ENCODE results near the gene PTPN18. TPM values are rescaled to one million over a fixed set of nuclear protein-coding genes. Genes with fewer than 3 reads are reported as not detected.

The PTPN18 gene
- total RNA-seq, 1 donor from 2014 or later, result 36.3 TPM

- no peak for DNase-seq (ENCODE audit: low read depth in 2 of 2)
Observed at GRCh38 chr2:130365075-130365474, 9.2 kb downstream of the PTPN18 start.

GRCh38 chr2:130365963-130366362, 10.1 kb downstream of the PTPN18 start:
- DNase-seq (ENCODE audit: low read depth in 2 of 2), result no peak

GRCh38 chr2:130366720-130367119, 10.9 kb downstream of the PTPN18 start:
- no peak for DNase-seq (ENCODE audit: low read depth in 2 of 2)

- no peak for DNase-seq (ENCODE audit: low read depth in 2 of 2)
Observed at GRCh38 chr2:130368786-130369185, 12.9 kb downstream of the PTPN18 start.

GRCh38 chr2:130369311-130369964, 13.6 kb downstream of the PTPN18 start:
- DNase-seq (ENCODE audit: low read depth in 2 of 2), result no peak

- DNase-seq (ENCODE audit: low read depth in 2 of 2), result no peak
Observed at GRCh38 chr2:130369965-130370341, 14.1 kb downstream of the PTPN18 start.

- no peak for DNase-seq (ENCODE audit: low read depth in 2 of 2)
Observed at GRCh38 chr2:130370490-130370889, 14.6 kb downstream of the PTPN18 start.

- peak; percentile 30 to 53 for DNase-seq (ENCODE audit: low read depth in 2 of 2)
Observed at GRCh38 chr2:130371723-130372054, 15.8 kb downstream of the PTPN18 start.

- DNase-seq (ENCODE audit: low read depth in 2 of 2), result peak; percentile 63 to 67
Observed at GRCh38 chr2:130372055-130372832, 16.4 kb downstream of the PTPN18 start.

GRCh38 chr2:130372833-130373807, 17.3 kb downstream of the PTPN18 start:
- DNase-seq (ENCODE audit: low read depth in 2 of 2), result no peak

- no peak for DNase-seq (ENCODE audit: low read depth in 2 of 2)
Observed at GRCh38 chr2:130373808-130374365, 18.0 kb downstream of the PTPN18 start.

- DNase-seq (ENCODE audit: low read depth in 2 of 2), result peak in 1 of 2 donors; percentile 36
Observed at GRCh38 chr2:130374587-130375290, 18.9 kb downstream of the PTPN18 start.

- no peak for DNase-seq (ENCODE audit: low read depth in 2 of 2)
Observed at GRCh38 chr2:130375291-130376266, 19.7 kb downstream of the PTPN18 start.

- no peak for DNase-seq (ENCODE audit: low read depth in 2 of 2)
Observed at GRCh38 chr2:130376433-130377293, 20.8 kb downstream of the PTPN18 start.

- no peak for DNase-seq (ENCODE audit: low read depth in 2 of 2)
Observed at GRCh38 chr2:130377491-130377890, 21.6 kb downstream of the PTPN18 start.

GRCh38 chr2:130378206-130378897, 22.5 kb downstream of the PTPN18 start:
- DNase-seq (ENCODE audit: low read depth in 2 of 2), result no peak

- DNase-seq (ENCODE audit: low read depth in 2 of 2), result no peak
Observed at GRCh38 chr2:130378898-130379214, 23.0 kb downstream of the PTPN18 start.
